ENCODE results near the gene SLC1A2. TPM values are rescaled to one million over a fixed set of nuclear protein-coding genes. Genes with fewer than 3 reads are reported as not detected.
A peak's percentile ranks its signal among the peaks of the same experiment; 100 is the strongest.

Gene SLC1A2
- total RNA-seq, 1 experiment from 2014 or later, result 0.50 TPM

GRCh38 chr11:35412285-35412684, 7.1 kb downstream of the SLC1A2 start:
- Histone ChIP-seq H3K23ac (ENCODE audit: insufficient read length, low read depth, low read length) (no peak overlapping the region), H2AFZ (ENCODE audit: low read length) (no peak overlapping the region), H4K20me1 (ENCODE audit: control insufficient read depth, insufficient read depth, insufficient read length) (no peaks in the 10 kb centered on the region), H3K23me2 (ENCODE audit: insufficient read length, low read depth, low read length, poor library complexity, severe bottlenecking) (no peaks in the 10 kb centered on the region), H3K56ac (ENCODE audit: insufficient read length, low read depth, low read length) (no peak overlapping the region), H3K14ac (ENCODE audit: insufficient read depth, low read length) (no peak overlapping the region), H2BK20ac (ENCODE audit: low read depth, low read length, poor library complexity, severe bottlenecking) (no peak overlapping the region), H3K4ac (ENCODE audit: low read depth, low read length) (no peak overlapping the region), H2BK5ac (ENCODE audit: insufficient read length, low read length) (no peak overlapping the region), H3K4me1 (ENCODE audit: insufficient read depth, low read length) (no peaks in the 10 kb centered on the region), H3K18ac (ENCODE audit: insufficient read length, low read depth, low read length) (no peak overlapping the region), H4K91ac (ENCODE audit: insufficient read length, low read depth, low read length) (no peak overlapping the region), H2BK15ac (ENCODE audit: low read depth, low read length) (no peak overlapping the region), H3K27me3 (ENCODE audit: insufficient read depth, low read length) (peaks cover 18% of the 10 kb centered on the region), H4K5ac (ENCODE audit: insufficient read length, low read depth, low read length) (no peak overlapping the region), H4K8ac (replicated peaks; ENCODE audit: insufficient read length, low read depth, low read length) (no peak overlapping the region), H2BK12ac (ENCODE audit: insufficient read length, low read depth, low read length) (no peak overlapping the region), H3T11ph (ENCODE audit: low read length) (no peak overlapping the region), H3K27ac (ENCODE audit: insufficient read length, low read depth, low read length) (no peak overlapping the region), H3K79me2 (ENCODE audit: insufficient read depth, low read length) (no peaks in the 10 kb centered on the region), H3K9me3 (ENCODE audit: control insufficient read depth, low read depth, low read length) (no peaks in the 10 kb centered on the region), H3K9ac (ENCODE audit: extremely low read depth, insufficient read length, low read length) (no peak overlapping the region), H3K4me2 (ENCODE audit: insufficient read depth, insufficient read length, low read length) (no peak overlapping the region), H2AK5ac (ENCODE audit: insufficient read length, low read length) (no peak overlapping the region), H2BK120ac (ENCODE audit: low read depth, low read length, poor library complexity, severe bottlenecking) (no peak overlapping the region), H3K79me1 (ENCODE audit: insufficient read depth, low read depth, low read length, poor library complexity, severe bottlenecking) (no peaks in the 10 kb centered on the region)
- no peaks in the 10 kb centered on the region for H3K4me1 Mint-ChIP-seq
- H3K9me3 Mint-ChIP-seq, result no peaks in the 10 kb centered on the region
- DNase-seq, result no peak
- no CpG with 5 or more reads among the region's 2 CpGs for WGBS (ENCODE audit: extremely low coverage, insufficient read length, low lambda C conversion rate)
- no peak overlapping the region for H3K27ac Mint-ChIP-seq
- no peak overlapping the region for H3K4me3 Mint-ChIP-seq
- peaks cover 63% of the 10 kb centered on the region for H3K27me3 Mint-ChIP-seq (ENCODE audit: low read depth)
- peak; percentile 68 for TF ChIP-seq CTCF (conservative IDR thresholded peaks at IDR 0.05)
- no peaks in the 10 kb centered on the region for H3K36me3 Mint-ChIP-seq (ENCODE audit: insufficient read depth in 1 of 3, low read depth in 3 of 3)

Measured in H9 (cell line).